ENCODE data around the gene NCAPG. TPM values are rescaled to one million over a fixed set of nuclear protein-coding genes. Genes with fewer than 3 reads are reported as not detected.

The NCAPG gene
- total RNA-seq, 4 donors from 2014 or later: 0.32 to 2.3 (median 0.46) TPM; not detected in 1

DNA sequence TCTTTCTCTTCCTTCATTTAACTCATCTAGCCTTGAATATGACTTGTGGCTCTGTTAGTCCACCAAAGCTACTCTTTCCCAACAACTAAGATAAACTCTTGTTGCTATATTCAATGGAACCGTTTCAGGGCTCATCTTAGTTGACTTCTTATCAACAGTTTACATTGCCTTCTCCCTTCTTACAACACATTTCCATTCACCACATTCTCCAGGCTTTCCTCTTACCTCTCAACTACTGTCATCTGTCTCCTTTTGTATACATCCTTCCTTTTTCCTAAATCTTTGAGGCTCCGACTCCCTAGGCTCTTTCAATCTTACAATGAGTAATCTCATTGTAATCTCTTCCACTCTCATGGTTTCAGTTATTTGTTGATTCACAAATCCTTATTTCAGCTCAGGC lies 58.5 kb downstream of the NCAPG start:
- TF ChIP-seq, protein P1, sequence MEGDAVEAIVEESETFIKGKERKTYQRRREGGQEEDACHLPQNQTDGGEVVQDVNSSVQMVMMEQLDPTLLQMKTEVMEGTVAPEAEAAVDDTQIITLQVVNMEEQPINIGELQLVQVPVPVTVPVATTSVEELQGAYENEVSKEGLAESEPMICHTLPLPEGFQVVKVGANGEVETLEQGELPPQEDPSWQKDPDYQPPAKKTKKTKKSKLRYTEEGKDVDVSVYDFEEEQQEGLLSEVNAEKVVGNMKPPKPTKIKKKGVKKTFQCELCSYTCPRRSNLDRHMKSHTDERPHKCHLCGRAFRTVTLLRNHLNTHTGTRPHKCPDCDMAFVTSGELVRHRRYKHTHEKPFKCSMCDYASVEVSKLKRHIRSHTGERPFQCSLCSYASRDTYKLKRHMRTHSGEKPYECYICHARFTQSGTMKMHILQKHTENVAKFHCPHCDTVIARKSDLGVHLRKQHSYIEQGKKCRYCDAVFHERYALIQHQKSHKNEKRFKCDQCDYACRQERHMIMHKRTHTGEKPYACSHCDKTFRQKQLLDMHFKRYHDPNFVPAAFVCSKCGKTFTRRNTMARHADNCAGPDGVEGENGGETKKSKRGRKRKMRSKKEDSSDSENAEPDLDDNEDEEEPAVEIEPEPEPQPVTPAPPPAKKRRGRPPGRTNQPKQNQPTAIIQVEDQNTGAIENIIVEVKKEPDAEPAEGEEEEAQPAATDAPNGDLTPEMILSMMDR (IDR thresholded peaks at IDR 0.05): no peak
- DNase-seq (ENCODE audit: low spot score) (no peak), ATAC-seq (ENCODE audit: low FRiP score) (no peak)

DNA sequence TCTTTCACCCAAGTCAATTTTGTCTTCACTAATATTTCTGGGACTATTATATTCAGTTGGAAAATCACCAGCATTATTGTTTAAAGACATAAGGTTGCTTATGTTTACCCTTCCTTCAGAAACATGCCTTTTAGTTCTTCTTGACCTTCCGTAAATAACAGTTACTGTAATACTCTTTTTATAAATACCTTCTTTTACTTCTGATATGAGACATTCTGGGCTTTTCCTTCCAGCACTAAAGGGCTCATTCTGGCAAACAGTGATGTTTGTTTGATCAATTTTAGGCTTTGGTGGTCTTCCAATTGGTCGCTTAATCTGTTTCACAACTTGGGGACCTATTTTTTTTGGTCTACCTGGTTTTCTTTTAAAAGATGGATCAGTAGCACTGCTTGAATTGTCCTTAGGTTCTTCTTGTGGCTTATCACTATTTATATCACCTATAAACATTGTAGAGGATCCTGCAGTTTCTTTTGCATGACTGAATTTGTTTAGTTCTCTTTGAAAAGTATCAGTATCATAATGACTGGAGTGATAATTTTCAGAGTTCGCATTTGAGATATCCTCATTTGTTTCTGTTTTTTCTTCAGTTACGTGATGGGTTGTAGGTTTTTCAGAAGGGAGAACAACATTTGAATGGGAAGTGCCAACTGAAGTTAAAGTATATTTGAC lies 64.8 kb downstream of the NCAPG start:
- TF ChIP-seq, protein P1 (IDR thresholded peaks at IDR 0.05): no peak
- DNase-seq (ENCODE audit: low spot score): no peak
- ATAC-seq (ENCODE audit: low FRiP score): no peak

DNA sequence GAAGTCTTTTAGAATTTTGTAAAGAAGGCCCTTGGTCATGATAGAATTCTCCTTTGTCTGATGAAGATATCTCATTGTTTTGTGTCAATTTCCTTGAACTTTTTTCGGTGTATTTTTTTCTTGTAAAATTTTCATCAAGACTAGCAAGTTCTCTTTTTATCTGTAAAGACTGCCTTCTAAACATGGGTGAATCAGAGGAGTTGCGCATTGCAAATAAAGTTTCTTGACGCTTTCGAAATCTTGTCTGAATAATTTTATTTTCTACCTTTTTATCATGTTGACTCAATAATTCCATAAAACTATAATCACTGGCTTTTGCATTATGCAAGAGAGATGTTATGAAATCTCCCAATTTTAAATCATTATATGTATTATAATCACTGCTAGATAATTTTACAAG lies 66.2 kb downstream of the NCAPG start:
- no peak for DNase-seq (ENCODE audit: low spot score)
- TF ChIP-seq, protein P1 (IDR thresholded peaks at IDR 0.05): no peak
- ATAC-seq (ENCODE audit: low FRiP score): no peak

DNA sequence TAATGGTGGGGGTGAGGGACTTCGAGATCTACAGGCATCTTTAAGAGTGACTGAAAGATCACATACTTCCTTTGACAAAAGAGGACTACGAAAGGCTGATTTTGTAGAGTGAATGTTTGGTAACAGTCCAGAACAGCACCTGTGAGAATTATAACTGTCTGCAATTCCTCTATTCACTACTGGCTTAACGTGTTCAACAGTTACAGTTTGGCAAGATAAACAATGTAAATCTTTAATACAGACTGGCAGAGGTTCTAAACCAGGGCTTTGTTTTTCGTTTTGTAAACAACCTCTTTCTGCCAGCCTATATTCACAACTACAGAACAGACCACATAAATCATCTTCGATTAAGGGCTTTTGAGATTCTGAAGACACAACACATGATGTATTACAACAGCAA lies 66.9 kb downstream of the NCAPG start:
- TF ChIP-seq, protein P1 (IDR thresholded peaks at IDR 0.05): no peak
- DNase-seq (ENCODE audit: low spot score) (no peak), ATAC-seq (ENCODE audit: low FRiP score) (no peak)

DNA sequence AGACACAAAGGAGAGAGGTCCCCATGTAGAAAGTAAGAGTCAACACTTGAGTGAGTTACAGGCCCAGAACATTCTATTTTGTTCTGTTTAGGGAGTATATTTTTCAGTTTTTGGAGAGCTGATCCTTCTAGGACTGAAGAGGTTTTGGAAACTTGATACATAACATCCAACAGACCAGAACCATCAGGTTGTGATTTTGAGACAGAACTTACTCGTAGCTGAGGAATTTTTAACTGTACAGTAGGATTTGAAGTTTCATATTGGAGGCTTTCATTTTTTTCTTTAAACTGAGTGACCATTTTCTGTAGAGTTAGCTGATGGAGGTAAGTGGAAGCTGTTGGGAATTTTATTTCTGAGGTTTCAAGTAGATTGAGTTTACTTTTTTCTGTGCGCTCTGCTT lies 73.3 kb downstream of the NCAPG start:
- ATAC-seq (ENCODE audit: low FRiP score): no peak
- TF ChIP-seq, protein P1 (IDR thresholded peaks at IDR 0.05): no peak
- DNase-seq (ENCODE audit: low spot score): no peak

DNA sequence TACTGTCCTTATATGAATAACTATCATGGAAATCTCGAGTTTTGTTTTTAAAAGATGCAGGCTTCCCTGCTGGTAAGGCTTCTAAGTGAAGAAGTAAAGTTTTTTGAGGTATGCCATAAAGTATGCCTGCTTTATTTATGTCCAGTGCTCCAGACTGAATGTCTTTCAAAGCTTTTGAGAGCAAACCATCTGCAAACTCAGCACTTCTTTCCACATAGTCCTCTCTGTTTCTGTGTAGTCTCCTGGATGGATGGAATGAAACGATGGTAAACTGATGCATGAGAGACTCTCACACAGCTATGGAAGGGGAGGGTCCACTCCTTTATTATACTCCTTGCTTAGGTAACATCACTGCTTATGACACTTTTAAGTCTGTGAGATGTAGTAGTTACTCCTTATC lies 73.7 kb downstream of the NCAPG start:
- no peak for ATAC-seq (ENCODE audit: low FRiP score)
- DNase-seq (ENCODE audit: low spot score): no peak
- TF ChIP-seq, protein P1 (IDR thresholded peaks at IDR 0.05): no peak

DNA sequence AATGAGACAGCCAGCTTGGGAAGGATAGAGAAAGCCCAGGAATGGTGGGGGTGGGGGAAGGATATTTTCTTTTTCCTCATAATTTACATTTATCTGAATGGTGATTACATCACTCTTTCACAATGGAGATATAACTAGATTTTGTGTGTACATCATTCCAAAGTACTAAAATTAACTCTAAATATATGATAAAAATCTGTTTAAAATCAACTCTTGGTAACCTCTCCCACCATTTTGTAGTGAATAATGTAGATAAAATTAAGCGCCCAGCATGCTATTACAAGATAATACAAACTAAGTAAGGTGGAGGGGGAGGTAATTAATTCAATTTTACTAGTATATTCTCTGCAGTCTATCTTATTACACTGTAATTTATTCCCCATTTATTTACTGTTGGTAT lies 78.9 kb downstream of the NCAPG start:
- ATAC-seq (ENCODE audit: low FRiP score): no peak

More for the DNA sequence above, 78.9 kb downstream of the NCAPG start:
- TF ChIP-seq, protein P1 (IDR thresholded peaks at IDR 0.05): no peak
- DNase-seq (ENCODE audit: low spot score): no peak
